Transverse colon (tissue), 3 donors: ENCODE data around the gene RFLNA.

ENCODE experiments used
- POLR2A ChIP-seq: fragments of 450-650 bp; IDR thresholded peaks from one replicate; pipeline ENCODE4 v1.6.1; 2016; ENCODE audit warnings: antibody characterized with exemption, mild to moderate bottlenecking, moderate library complexity
- TF ChIP-seq, protein P1 (sequence below), 5 experiments: fragments of 200-600 bp in 3 of 5; fragments of 450-650 bp in 2 of 5; sonication (generic) in 3 of 5; IDR thresholded peaks; 1 replicate in 2 of 5; 2 replicates in 3 of 5; pipeline ENCODE4 v1.5.1; 2016 to 2017; ENCODE audit warnings: antibody characterized with exemption in 5 of 5, inconsistent platforms in 3 of 5, mild to moderate bottlenecking in 2 of 5, moderate library complexity in 1 of 5

- no peak for TF ChIP-seq POLR2A
- TF ChIP-seq, protein P1, sequence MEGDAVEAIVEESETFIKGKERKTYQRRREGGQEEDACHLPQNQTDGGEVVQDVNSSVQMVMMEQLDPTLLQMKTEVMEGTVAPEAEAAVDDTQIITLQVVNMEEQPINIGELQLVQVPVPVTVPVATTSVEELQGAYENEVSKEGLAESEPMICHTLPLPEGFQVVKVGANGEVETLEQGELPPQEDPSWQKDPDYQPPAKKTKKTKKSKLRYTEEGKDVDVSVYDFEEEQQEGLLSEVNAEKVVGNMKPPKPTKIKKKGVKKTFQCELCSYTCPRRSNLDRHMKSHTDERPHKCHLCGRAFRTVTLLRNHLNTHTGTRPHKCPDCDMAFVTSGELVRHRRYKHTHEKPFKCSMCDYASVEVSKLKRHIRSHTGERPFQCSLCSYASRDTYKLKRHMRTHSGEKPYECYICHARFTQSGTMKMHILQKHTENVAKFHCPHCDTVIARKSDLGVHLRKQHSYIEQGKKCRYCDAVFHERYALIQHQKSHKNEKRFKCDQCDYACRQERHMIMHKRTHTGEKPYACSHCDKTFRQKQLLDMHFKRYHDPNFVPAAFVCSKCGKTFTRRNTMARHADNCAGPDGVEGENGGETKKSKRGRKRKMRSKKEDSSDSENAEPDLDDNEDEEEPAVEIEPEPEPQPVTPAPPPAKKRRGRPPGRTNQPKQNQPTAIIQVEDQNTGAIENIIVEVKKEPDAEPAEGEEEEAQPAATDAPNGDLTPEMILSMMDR (IDR thresholded peaks at IDR 0.05): no peak
Observed at GRCh38 chr12:124254126-124254525, 40.8 kb upstream of the RFLNA start.
